Fibroblast of pulmonary artery (primary cell): ENCODE measurements around the gene ENGASE.

ENCODE experiments used
- DNase-seq: peaks from one replicate; pipeline ENCODE4 v3.0.0-alpha.2; 2010; ENCODE audit warnings: low read depth
- H3K4me3 ChIP-seq: replicated peaks from 2 replicates; pipeline ENCODE4 v1.5.1; 2011; ENCODE audit warnings: low read depth, mild to moderate bottlenecking, control low read depth, low read length, moderate library complexity
- CTCF ChIP-seq: IDR thresholded peaks from 2 replicates; pipeline ENCODE4 v1.5.1; 2011; ENCODE audit warnings: mild to moderate bottlenecking, control low read depth, low read length, inconsistent platforms; ENCODE audit errors: missing control alignments

Gene ENGASE

GRCh38 chr17:79116575-79117368 lies 42.1 kb downstream of the ENGASE start:
- H3K4me3 ChIP-seq, result no peak overlapping the region
- DNase-seq, result no peak
- TF ChIP-seq CTCF, result no peak

GRCh38 chr17:79117905-79118487 lies 43.4 kb downstream of the ENGASE start:
- DNase-seq, result no peak
- TF ChIP-seq CTCF, result no peak
- H3K4me3 ChIP-seq, result no peak overlapping the region

- no peak overlapping the region for H3K4me3 ChIP-seq
- no peak for TF ChIP-seq CTCF
- DNase-seq, result no peak
These were observed 44.3 kb downstream of the ENGASE start for GRCh38 chr17:79118924-79119323.

- TF ChIP-seq CTCF, result no peak
- no peak for DNase-seq
- H3K4me3 ChIP-seq, result no peak overlapping the region
These were observed 45.6 kb downstream of the ENGASE start for GRCh38 chr17:79120259-79120658.

- no peak overlapping the region for H3K4me3 ChIP-seq
- no peak for DNase-seq
- no peak for TF ChIP-seq CTCF
These were observed 49.4 kb downstream of the ENGASE start for GRCh38 chr17:79123988-79124387.

- DNase-seq, result no peak
- TF ChIP-seq CTCF, result no peak
- no peak overlapping the region for H3K4me3 ChIP-seq
These were observed 50.0 kb downstream of the ENGASE start for GRCh38 chr17:79124513-79125209.
